Colonic mucosa (tissue), 4 donors: ENCODE measurements around the gene SLC22A2. TPM values are rescaled to one million over a fixed set of nuclear protein-coding genes. Genes with fewer than 3 reads are reported as not detected.

Experiments
- DNase-seq: peaks from one replicate; pipeline ENCODE4 v3.0.0-alpha.2; 2020
- H3K27ac ChIP-seq: fragments of 200-600 bp; one replicate; pipeline ENCODE4 v1.8.0; 2021
- H3K27me3 ChIP-seq: fragments of 200-600 bp; one replicate; pipeline ENCODE4 v1.8.0; 2021
- H3K36me3 ChIP-seq: fragments of 200-600 bp; one replicate; pipeline ENCODE4 v1.8.0; 2021
- H3K4me1 ChIP-seq: fragments of 200-600 bp; one replicate; pipeline ENCODE4 v1.8.0; 2021; ENCODE audit warnings: mild to moderate bottlenecking
- H3K4me3 ChIP-seq: fragments of 200-600 bp; one replicate; pipeline ENCODE4 v1.8.0; 2021
- H3K9ac ChIP-seq, 2 donors: one replicate each; pipeline ENCODE4 v1.7.0; 2013; ENCODE audit warnings: control low read depth in 2 of 2, low read depth in 2 of 2, low read length in 2 of 2
- H3K9me3 ChIP-seq: fragments of 200-600 bp; one replicate; pipeline ENCODE4 v1.8.0; 2021
- intact Hi-C: fragments of 100-400 bp; cut with DNase I; formaldehyde crosslinking; loops from one replicate; pipeline ENCODE4 v1.14.1; 2022
- total RNA-seq, 2 donors: library from RNA; stranded (reverse); fragmentation: NEBNext Ultra II Directional in 1 of 2; extraction: Animal tissue kit (Norgen Biotek cat#: 25700) in 1 of 2; gene quantifications; one replicate each; pipeline ENCODE4 v1.2.1, GENCODE V29; 2021
- TF ChIP-seq, protein P1 (sequence below): fragments of 200-600 bp; IDR thresholded peaks from one replicate; pipeline ENCODE4 v1.8.0; 2022; ENCODE audit warnings: antibody characterized with exemption, mild to moderate bottlenecking
- donor health status: healthy.
- donor health status: DM: no; HTN: no; CAD: no.
- donor health status: DM: no; HTN: no; CAD: no.

The SLC22A2 gene
- total RNA-seq, 2 donors from 2014 or later: not detected

DNA sequence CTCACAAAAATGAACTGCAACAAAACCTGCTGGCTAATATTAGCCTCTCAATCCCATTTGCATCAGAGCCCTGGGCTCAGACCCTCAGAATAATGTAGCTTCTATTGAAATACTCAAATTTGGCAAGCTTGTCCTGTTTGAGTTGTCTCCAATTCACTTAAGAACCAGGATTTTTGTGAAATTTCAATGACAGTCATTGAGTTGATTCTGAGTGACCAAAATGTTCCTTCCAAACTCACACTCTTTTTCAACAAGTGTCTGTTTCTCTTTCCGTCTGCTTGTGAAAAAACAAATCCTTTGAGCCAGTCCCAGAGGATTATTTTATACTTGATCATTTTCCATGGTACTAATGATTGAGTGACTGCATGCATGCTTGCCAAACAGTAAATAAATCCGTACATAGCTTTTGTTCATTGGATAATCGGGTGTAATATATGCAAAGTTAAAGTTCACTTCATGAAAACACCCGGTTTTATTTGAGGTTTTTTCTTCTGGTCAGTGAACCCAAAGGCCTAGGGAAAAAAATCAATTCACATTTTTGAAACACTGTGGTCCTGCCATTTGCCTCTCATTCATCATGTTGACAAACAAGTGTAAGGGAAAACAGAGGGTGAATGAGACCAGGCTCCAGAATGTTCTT, 16.4 kb upstream of the SLC22A2 start:
- TF ChIP-seq, protein P1, sequence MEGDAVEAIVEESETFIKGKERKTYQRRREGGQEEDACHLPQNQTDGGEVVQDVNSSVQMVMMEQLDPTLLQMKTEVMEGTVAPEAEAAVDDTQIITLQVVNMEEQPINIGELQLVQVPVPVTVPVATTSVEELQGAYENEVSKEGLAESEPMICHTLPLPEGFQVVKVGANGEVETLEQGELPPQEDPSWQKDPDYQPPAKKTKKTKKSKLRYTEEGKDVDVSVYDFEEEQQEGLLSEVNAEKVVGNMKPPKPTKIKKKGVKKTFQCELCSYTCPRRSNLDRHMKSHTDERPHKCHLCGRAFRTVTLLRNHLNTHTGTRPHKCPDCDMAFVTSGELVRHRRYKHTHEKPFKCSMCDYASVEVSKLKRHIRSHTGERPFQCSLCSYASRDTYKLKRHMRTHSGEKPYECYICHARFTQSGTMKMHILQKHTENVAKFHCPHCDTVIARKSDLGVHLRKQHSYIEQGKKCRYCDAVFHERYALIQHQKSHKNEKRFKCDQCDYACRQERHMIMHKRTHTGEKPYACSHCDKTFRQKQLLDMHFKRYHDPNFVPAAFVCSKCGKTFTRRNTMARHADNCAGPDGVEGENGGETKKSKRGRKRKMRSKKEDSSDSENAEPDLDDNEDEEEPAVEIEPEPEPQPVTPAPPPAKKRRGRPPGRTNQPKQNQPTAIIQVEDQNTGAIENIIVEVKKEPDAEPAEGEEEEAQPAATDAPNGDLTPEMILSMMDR: no peak
- no peaks in the 10 kb centered on the region for H3K9me3 ChIP-seq
- no peak for DNase-seq
- H3K27me3 ChIP-seq: no peaks in the 10 kb centered on the region
- intact Hi-C loops: no loop called here
- H3K4me3 ChIP-seq: no peak overlapping the region
- no peak overlapping the region for H3K27ac ChIP-seq
- no peaks in the 10 kb centered on the region for H3K4me1 ChIP-seq
- no peaks in the 10 kb centered on the region for H3K36me3 ChIP-seq
- H3K9ac ChIP-seq: no peak overlapping the region

DNA sequence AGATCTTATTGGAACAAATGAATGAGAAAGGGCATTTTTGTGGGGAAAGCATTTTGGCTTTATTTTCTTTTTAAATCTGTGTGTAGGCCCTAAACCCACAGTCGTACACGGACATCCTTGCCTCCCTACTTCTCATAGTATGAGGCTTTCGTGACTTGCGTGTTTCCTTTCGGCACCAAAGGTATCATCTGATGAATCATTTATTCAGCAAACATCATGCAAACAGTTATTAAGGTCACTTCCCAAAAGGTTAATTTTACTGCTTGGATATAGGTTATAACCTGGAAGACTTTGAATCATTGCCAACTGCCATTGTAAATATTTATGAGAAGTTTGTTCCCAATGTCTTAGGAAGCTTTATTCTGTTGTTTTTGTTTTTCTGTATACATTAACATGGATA, 15.1 kb upstream of the SLC22A2 start:
- Histone ChIP-seq H3K9ac (no peak overlapping the region), H3K27me3 (no peaks in the 10 kb centered on the region), H3K4me1 (no peaks in the 10 kb centered on the region), H3K36me3 (no peaks in the 10 kb centered on the region), H3K9me3 (no peaks in the 10 kb centered on the region), H3K27ac (no peak overlapping the region), H3K4me3 (no peak overlapping the region)
- TF ChIP-seq, protein P1: no peak
- no peak for DNase-seq
- intact Hi-C loops: no loop called here

GRCh38 chr6:160273196-160273595, 14.6 kb upstream of the SLC22A2 start:
- no peak overlapping the region for H3K9ac ChIP-seq
- H3K4me3 ChIP-seq: no peak overlapping the region
- TF ChIP-seq, protein P1: no peak
- intact Hi-C loops: no loop called here
- H3K36me3 ChIP-seq: no peaks in the 10 kb centered on the region
- DNase-seq: no peak
- H3K9me3 ChIP-seq: no peaks in the 10 kb centered on the region
- no peak overlapping the region for H3K27ac ChIP-seq
- H3K4me1 ChIP-seq: no peaks in the 10 kb centered on the region
- no peaks in the 10 kb centered on the region for H3K27me3 ChIP-seq

DNA sequence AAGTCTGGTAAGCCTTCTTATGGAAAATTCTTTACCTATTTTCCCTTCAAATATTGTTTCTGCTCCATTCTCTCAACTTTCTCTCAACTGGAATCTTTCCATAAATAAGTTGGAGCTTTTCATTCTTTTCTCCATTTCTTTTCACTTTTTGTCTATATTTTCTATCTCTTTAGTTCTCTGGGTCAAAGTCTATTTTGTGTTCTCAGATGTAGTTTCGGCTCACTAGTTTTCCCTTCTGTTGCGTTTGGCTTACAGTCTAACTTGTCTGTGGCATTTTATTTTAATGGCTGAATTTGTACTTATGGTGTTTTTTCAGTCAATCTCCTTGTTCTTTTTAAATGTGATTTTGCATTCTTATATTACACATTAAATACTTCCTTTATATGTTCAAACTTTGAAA, 14.1 kb upstream of the SLC22A2 start:
- Histone ChIP-seq H3K27me3 (no peaks in the 10 kb centered on the region), H3K9ac (no peak overlapping the region), H3K9me3 (no peaks in the 10 kb centered on the region), H3K27ac (no peak overlapping the region), H3K4me3 (no peak overlapping the region), H3K4me1 (no peaks in the 10 kb centered on the region), H3K36me3 (no peaks in the 10 kb centered on the region)
- DNase-seq: no peak
- TF ChIP-seq, protein P1: no peak
- intact Hi-C loops: no loop called here

DNA sequence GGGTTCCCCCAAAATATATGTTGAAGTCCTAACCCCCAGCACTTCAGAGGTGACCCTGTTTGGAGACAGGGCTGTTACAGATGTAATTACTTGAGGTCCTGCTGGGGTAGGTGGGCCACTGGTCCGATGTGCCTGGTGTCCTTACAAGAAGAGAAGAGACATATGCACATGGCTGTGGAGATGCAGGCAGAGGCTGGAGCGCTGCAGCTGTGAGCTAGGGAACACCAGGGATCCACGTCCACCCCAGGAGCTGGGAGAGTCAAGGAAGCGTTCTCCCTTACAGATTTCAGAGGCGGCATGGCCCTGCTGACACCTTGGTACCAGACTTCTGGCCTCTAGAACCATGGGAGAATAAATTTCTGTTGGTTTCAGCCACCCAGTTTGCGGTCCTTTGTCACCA, 11.7 kb upstream of the SLC22A2 start:
- no peaks in the 10 kb centered on the region for H3K9me3 ChIP-seq
- no peak overlapping the region for H3K4me3 ChIP-seq
- H3K27ac ChIP-seq: no peak overlapping the region
- no peaks in the 10 kb centered on the region for H3K36me3 ChIP-seq
- intact Hi-C loops: no loop called here
- H3K9ac ChIP-seq: no peak overlapping the region
- H3K27me3 ChIP-seq: no peaks in the 10 kb centered on the region
- no peak for DNase-seq
- TF ChIP-seq, protein P1: no peak
- no peaks in the 10 kb centered on the region for H3K4me1 ChIP-seq
